Measurements from ENCODE around the gene GHR.

GRCh38 chr5:42701351-42702059 is 278.3 kb downstream of the GHR start:
- TF ChIP-seq, protein P1, sequence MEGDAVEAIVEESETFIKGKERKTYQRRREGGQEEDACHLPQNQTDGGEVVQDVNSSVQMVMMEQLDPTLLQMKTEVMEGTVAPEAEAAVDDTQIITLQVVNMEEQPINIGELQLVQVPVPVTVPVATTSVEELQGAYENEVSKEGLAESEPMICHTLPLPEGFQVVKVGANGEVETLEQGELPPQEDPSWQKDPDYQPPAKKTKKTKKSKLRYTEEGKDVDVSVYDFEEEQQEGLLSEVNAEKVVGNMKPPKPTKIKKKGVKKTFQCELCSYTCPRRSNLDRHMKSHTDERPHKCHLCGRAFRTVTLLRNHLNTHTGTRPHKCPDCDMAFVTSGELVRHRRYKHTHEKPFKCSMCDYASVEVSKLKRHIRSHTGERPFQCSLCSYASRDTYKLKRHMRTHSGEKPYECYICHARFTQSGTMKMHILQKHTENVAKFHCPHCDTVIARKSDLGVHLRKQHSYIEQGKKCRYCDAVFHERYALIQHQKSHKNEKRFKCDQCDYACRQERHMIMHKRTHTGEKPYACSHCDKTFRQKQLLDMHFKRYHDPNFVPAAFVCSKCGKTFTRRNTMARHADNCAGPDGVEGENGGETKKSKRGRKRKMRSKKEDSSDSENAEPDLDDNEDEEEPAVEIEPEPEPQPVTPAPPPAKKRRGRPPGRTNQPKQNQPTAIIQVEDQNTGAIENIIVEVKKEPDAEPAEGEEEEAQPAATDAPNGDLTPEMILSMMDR (IDR thresholded peaks at IDR 0.05; ENCODE audit: low read length): no peak
- TF ChIP-seq EZH2 (IDR thresholded peaks at IDR 0.05; ENCODE audit: borderline replicate concordance, low read length): no peak
